HL-60 (cell line): ENCODE data around the gene CHD5.

Experiments used
- GABPA ChIP-seq: IDR thresholded peaks from 2 replicates; pipeline ENCODE4 v1.6.1; 2012; ENCODE audit warnings: low read depth
- POLR2AphosphoS5 ChIP-seq: IDR thresholded peaks from 2 replicates; pipeline ENCODE4 v1.6.1; 2012; ENCODE audit warnings: low read depth
- SPI1 ChIP-seq: IDR thresholded peaks from 2 replicates; pipeline ENCODE4 v1.6.1; 2012; ENCODE audit warnings: low read depth, mild to moderate bottlenecking, borderline replicate concordance
- TF ChIP-seq, protein P1 (sequence below): IDR thresholded peaks from one replicate; pipeline ENCODE4 v1.5.1; 2011; ENCODE audit warnings: low read length, control low read depth, inconsistent platforms; ENCODE audit not compliant: insufficient read depth
- TF ChIP-seq, protein P2 (sequence below): IDR thresholded peaks from 2 replicates; pipeline ENCODE4 v1.6.1; 2012; ENCODE audit warnings: low read depth; ENCODE audit not compliant: insufficient replicate concordance

DNA sequence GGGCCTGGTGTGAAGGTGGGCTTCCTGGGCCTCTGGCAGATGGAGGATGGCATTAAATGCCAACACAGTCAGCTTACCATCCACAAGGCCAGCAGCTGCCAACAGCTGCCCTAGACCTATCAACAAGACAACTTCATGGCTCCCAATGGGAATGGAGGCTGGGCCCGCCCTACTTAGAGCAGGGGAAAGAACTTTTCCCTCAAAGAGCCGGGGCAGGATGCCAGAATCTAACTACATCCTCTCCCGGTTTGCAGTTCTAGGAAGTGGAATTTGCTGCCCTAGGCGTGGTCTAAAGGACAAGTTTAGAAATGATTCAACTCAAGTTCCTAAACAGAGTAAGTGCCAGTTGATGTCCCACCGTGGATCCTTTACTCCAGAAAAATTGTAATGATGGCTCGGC is 42.5 kb upstream of the CHD5 start:
- TF ChIP-seq POLR2AphosphoS5 (no peak), GABPA (no peak), SPI1 (no peak)
- TF ChIP-seq, protein P1, sequence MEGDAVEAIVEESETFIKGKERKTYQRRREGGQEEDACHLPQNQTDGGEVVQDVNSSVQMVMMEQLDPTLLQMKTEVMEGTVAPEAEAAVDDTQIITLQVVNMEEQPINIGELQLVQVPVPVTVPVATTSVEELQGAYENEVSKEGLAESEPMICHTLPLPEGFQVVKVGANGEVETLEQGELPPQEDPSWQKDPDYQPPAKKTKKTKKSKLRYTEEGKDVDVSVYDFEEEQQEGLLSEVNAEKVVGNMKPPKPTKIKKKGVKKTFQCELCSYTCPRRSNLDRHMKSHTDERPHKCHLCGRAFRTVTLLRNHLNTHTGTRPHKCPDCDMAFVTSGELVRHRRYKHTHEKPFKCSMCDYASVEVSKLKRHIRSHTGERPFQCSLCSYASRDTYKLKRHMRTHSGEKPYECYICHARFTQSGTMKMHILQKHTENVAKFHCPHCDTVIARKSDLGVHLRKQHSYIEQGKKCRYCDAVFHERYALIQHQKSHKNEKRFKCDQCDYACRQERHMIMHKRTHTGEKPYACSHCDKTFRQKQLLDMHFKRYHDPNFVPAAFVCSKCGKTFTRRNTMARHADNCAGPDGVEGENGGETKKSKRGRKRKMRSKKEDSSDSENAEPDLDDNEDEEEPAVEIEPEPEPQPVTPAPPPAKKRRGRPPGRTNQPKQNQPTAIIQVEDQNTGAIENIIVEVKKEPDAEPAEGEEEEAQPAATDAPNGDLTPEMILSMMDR: no peak
- TF ChIP-seq, protein P2, sequence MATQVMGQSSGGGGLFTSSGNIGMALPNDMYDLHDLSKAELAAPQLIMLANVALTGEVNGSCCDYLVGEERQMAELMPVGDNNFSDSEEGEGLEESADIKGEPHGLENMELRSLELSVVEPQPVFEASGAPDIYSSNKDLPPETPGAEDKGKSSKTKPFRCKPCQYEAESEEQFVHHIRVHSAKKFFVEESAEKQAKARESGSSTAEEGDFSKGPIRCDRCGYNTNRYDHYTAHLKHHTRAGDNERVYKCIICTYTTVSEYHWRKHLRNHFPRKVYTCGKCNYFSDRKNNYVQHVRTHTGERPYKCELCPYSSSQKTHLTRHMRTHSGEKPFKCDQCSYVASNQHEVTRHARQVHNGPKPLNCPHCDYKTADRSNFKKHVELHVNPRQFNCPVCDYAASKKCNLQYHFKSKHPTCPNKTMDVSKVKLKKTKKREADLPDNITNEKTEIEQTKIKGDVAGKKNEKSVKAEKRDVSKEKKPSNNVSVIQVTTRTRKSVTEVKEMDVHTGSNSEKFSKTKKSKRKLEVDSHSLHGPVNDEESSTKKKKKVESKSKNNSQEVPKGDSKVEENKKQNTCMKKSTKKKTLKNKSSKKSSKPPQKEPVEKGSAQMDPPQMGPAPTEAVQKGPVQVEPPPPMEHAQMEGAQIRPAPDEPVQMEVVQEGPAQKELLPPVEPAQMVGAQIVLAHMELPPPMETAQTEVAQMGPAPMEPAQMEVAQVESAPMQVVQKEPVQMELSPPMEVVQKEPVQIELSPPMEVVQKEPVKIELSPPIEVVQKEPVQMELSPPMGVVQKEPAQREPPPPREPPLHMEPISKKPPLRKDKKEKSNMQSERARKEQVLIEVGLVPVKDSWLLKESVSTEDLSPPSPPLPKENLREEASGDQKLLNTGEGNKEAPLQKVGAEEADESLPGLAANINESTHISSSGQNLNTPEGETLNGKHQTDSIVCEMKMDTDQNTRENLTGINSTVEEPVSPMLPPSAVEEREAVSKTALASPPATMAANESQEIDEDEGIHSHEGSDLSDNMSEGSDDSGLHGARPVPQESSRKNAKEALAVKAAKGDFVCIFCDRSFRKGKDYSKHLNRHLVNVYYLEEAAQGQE: no peak
